ENCODE data around the gene LRRTM4. TPM values are rescaled to one million over a fixed set of nuclear protein-coding genes. Genes with fewer than 3 reads are reported as not detected.
"Not testable (repeated sequence)": the region's sequence is repeated elsewhere in the genome, so short reads cannot be mapped to it uniquely, and the experiment has no call there.

LRRTM4 gene
- total RNA-seq, 1 experiment from 2014 or later: 12.0 TPM

DNA sequence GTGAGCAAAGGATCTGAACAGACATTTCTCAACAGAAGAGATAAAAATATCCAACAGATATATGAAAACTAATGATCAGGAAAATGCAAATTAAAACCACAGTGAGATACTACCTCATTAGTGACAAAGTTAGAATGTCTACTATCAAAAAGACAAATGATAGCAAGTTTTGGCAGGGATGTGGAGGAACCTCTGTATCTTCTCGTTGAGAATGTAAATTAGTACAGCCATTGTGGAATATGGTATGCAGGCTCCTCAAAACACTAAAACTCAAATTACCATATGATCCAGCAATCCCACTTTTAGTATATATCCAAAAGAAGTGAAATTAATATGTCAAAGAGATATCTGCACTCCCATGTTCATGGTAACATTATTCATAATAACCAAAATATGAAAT lies 427.1 kb downstream of the LRRTM4 start:
- H3K27ac Mint-ChIP-seq: peak overlapping the region in 1 of 3 experiments; percentile 93; a peak in 1 of 7 replicates

DNA sequence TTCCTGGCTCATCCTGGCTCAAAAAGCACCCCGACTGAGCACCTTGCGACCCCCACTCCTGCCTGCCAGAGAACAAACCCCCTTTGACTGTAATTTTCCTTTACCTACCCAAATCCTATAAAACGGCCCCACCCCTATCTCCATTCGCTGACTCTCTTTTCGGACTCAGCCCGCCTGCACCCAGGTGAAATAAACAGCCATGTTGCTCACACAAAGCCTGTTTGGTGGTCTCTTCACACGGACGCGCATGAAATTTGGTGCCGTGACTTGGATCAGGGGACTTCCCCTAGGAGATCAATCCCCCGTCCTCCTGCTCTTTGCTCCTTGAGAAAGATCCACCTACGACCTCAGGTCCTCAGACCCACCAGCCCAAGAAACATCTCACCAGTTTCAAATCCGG lies 433.8 kb downstream of the LRRTM4 start:
- H2BK15ac ChIP-seq (ENCODE audit: low read depth, low read length); H3K9me3 ChIP-seq (ENCODE audit: control insufficient read depth, low read depth, low read length); H4K20me1 ChIP-seq (ENCODE audit: control insufficient read depth, insufficient read depth, insufficient read length); DNase-seq; H3K23ac ChIP-seq (ENCODE audit: insufficient read length, low read depth, low read length); H3K18ac ChIP-seq (ENCODE audit: insufficient read length, low read depth, low read length); H4K91ac ChIP-seq (ENCODE audit: insufficient read length, low read depth, low read length); H4K8ac ChIP-seq (replicated peaks; ENCODE audit: insufficient read length, low read depth, low read length); H3K4ac ChIP-seq (ENCODE audit: low read depth, low read length); H3K27me3 ChIP-seq (ENCODE audit: insufficient read depth, low read length); H3K79me1 ChIP-seq (ENCODE audit: insufficient read depth, low read depth, low read length, poor library complexity, severe bottlenecking); H3K4me1 ChIP-seq (ENCODE audit: insufficient read depth, low read length); H2BK20ac ChIP-seq (ENCODE audit: low read depth, low read length, poor library complexity, severe bottlenecking); H2BK12ac ChIP-seq (ENCODE audit: insufficient read length, low read depth, low read length); H3K56ac ChIP-seq (ENCODE audit: insufficient read length, low read depth, low read length); H3K23me2 ChIP-seq (ENCODE audit: insufficient read length, low read depth, low read length, poor library complexity, severe bottlenecking); H3K14ac ChIP-seq (ENCODE audit: insufficient read depth, low read length); H2AK5ac ChIP-seq (ENCODE audit: insufficient read length, low read length); H3K27me3 Mint-ChIP-seq (ENCODE audit: low read depth); H4K5ac ChIP-seq (ENCODE audit: insufficient read length, low read depth, low read length); H2BK120ac ChIP-seq (ENCODE audit: low read depth, low read length, poor library complexity, severe bottlenecking); H3T11ph ChIP-seq (ENCODE audit: low read length); H2BK5ac ChIP-seq (ENCODE audit: insufficient read length, low read length); H2AFZ ChIP-seq (ENCODE audit: low read length): not testable (repeated sequence)
- H3K27ac Mint-ChIP-seq: peak overlapping the region; percentile 99
- Histone ChIP-seq H3K79me2 (ENCODE audit: insufficient read depth, low read length) (peaks cover 16% of the 10 kb centered on the region; the same call in 1 of the 2 replicates), H3K9ac (ENCODE audit: extremely low read depth, insufficient read length, low read length) (peak overlapping the region; percentile 91), H3K27ac (ENCODE audit: insufficient read length, low read depth, low read length) (peak overlapping the region; percentile 84), H3K4me2 (ENCODE audit: insufficient read depth, insufficient read length, low read length) (peak overlapping the region; percentile 74)
- H3K36me3 Mint-ChIP-seq (ENCODE audit: insufficient read depth in 1 of 3, low read depth in 3 of 3): peaks cover 48 to 53% (median 48%) of the 10 kb centered on the region in 3 experiments
- H3K9me3 Mint-ChIP-seq: peaks cover 0 to 25% of the 10 kb centered on the region in 2 experiments; a peak in 4 of 5 replicates
- peaks cover 59 to 71% of the 10 kb centered on the region in 2 experiments for H3K4me1 Mint-ChIP-seq
- WGBS (ENCODE audit: extremely low coverage, insufficient read length, low lambda C conversion rate): no CpG with 5 or more reads among the region's 13 CpGs
- H3K4me3 Mint-ChIP-seq: peak overlapping the region; percentile 99

More for the DNA sequence above, 427.1 kb downstream of the LRRTM4 start:
- Histone ChIP-seq H3K79me2 (ENCODE audit: insufficient read depth, low read length) (peaks cover 5% of the 10 kb centered on the region; the same call in 1 of the 2 replicates), H2BK5ac (ENCODE audit: insufficient read length, low read length) (no peak overlapping the region), H2BK120ac (ENCODE audit: low read depth, low read length, poor library complexity, severe bottlenecking) (no peak overlapping the region), H2BK15ac (ENCODE audit: low read depth, low read length) (no peak overlapping the region), H3K9ac (ENCODE audit: extremely low read depth, insufficient read length, low read length) (no peak overlapping the region), H3T11ph (ENCODE audit: low read length) (no peak overlapping the region), H3K18ac (ENCODE audit: insufficient read length, low read depth, low read length) (no peak overlapping the region), H4K8ac (replicated peaks; ENCODE audit: insufficient read length, low read depth, low read length) (no peak overlapping the region), H4K91ac (ENCODE audit: insufficient read length, low read depth, low read length) (no peak overlapping the region), H2BK12ac (ENCODE audit: insufficient read length, low read depth, low read length) (no peak overlapping the region), H3K4me1 (ENCODE audit: insufficient read depth, low read length) (no peaks in the 10 kb centered on the region), H3K27ac (ENCODE audit: insufficient read length, low read depth, low read length) (no peak overlapping the region), H4K20me1 (ENCODE audit: control insufficient read depth, insufficient read depth, insufficient read length) (no peaks in the 10 kb centered on the region), H3K23me2 (ENCODE audit: insufficient read length, low read depth, low read length, poor library complexity, severe bottlenecking) (no peaks in the 10 kb centered on the region), H3K56ac (ENCODE audit: insufficient read length, low read depth, low read length) (no peak overlapping the region), H3K9me3 (ENCODE audit: control insufficient read depth, low read depth, low read length) (no peaks in the 10 kb centered on the region), H3K27me3 (ENCODE audit: insufficient read depth, low read length) (no peaks in the 10 kb centered on the region), H3K14ac (ENCODE audit: insufficient read depth, low read length) (no peak overlapping the region), H3K4me2 (ENCODE audit: insufficient read depth, insufficient read length, low read length) (peak overlapping the region; percentile 22), H3K4ac (ENCODE audit: low read depth, low read length) (no peak overlapping the region), H3K79me1 (ENCODE audit: insufficient read depth, low read depth, low read length, poor library complexity, severe bottlenecking) (no peaks in the 10 kb centered on the region), H3K23ac (ENCODE audit: insufficient read length, low read depth, low read length) (no peak overlapping the region), H4K5ac (ENCODE audit: insufficient read length, low read depth, low read length) (no peak overlapping the region), H2BK20ac (ENCODE audit: low read depth, low read length, poor library complexity, severe bottlenecking) (no peak overlapping the region), H2AK5ac (ENCODE audit: insufficient read length, low read length) (no peak overlapping the region), H2AFZ (ENCODE audit: low read length) (no peak overlapping the region)
- H3K4me3 Mint-ChIP-seq: peak overlapping the region; percentile 50 to 67
- H3K4me1 Mint-ChIP-seq: peaks cover 59 to 66% of the 10 kb centered on the region in 2 experiments
- TF ChIP-seq, protein P1, sequence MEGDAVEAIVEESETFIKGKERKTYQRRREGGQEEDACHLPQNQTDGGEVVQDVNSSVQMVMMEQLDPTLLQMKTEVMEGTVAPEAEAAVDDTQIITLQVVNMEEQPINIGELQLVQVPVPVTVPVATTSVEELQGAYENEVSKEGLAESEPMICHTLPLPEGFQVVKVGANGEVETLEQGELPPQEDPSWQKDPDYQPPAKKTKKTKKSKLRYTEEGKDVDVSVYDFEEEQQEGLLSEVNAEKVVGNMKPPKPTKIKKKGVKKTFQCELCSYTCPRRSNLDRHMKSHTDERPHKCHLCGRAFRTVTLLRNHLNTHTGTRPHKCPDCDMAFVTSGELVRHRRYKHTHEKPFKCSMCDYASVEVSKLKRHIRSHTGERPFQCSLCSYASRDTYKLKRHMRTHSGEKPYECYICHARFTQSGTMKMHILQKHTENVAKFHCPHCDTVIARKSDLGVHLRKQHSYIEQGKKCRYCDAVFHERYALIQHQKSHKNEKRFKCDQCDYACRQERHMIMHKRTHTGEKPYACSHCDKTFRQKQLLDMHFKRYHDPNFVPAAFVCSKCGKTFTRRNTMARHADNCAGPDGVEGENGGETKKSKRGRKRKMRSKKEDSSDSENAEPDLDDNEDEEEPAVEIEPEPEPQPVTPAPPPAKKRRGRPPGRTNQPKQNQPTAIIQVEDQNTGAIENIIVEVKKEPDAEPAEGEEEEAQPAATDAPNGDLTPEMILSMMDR (conservative IDR thresholded peaks at IDR 0.05): no peak
- peaks cover 0 to 13% of the 10 kb centered on the region in 2 experiments; a peak in 3 of 5 replicates for H3K9me3 Mint-ChIP-seq
- DNase-seq: no peak
- H3K36me3 Mint-ChIP-seq (ENCODE audit: insufficient read depth in 1 of 3, low read depth in 3 of 3): peaks cover 67 to 77% (median 69%) of the 10 kb centered on the region in 3 experiments
- no peaks in the 10 kb centered on the region for H3K27me3 Mint-ChIP-seq (ENCODE audit: low read depth)
- no CpG with 5 or more reads among the region's 1 CpG for WGBS (ENCODE audit: extremely low coverage, insufficient read length, low lambda C conversion rate)
